GM21723 (cell line): ENCODE measurements around the gene PLXNA2.

Source experiments
- ATAC-seq: cut with Tn5 transposase; IDR thresholded peaks from one replicate; pipeline ENCODE4 v1.9.1; 2021; ENCODE audit warnings: mild to moderate bottlenecking, moderate library complexity; ENCODE audit not compliant: unreplicated experiment

PLXNA2 gene

GRCh38 chr1:208149776-208150514 lies 94.2 kb downstream of the PLXNA2 start:
- ATAC-seq: no peak

GRCh38 chr1:208149213-208149612 lies 95.0 kb downstream of the PLXNA2 start:
- ATAC-seq: no peak

- no peak for ATAC-seq
Observed at GRCh38 chr1:208148380-208148779, 95.8 kb downstream of the PLXNA2 start.

- ATAC-seq: no peak
Observed at GRCh38 chr1:208146650-208147049, 97.5 kb downstream of the PLXNA2 start.

GRCh38 chr1:208145167-208145566 lies 99.0 kb downstream of the PLXNA2 start:
- ATAC-seq: no peak

GRCh38 chr1:208142590-208143382 lies 101.4 kb downstream of the PLXNA2 start:
- no peak for ATAC-seq

GRCh38 chr1:208141610-208142192 lies 102.5 kb downstream of the PLXNA2 start:
- no peak for ATAC-seq

- ATAC-seq: no peak
Observed at GRCh38 chr1:208139434-208140045, 104.6 kb downstream of the PLXNA2 start.

- ATAC-seq: no peak
Observed at GRCh38 chr1:208137193-208137592, 107.0 kb downstream of the PLXNA2 start.

- no peak for ATAC-seq
Observed at GRCh38 chr1:208136459-208137182, 107.6 kb downstream of the PLXNA2 start.

GRCh38 chr1:208135354-208135753 lies 108.8 kb downstream of the PLXNA2 start:
- ATAC-seq: no peak

- no peak for ATAC-seq
Observed at GRCh38 chr1:208134491-208134890, 109.7 kb downstream of the PLXNA2 start.

GRCh38 chr1:208133355-208133754 lies 110.8 kb downstream of the PLXNA2 start:
- no peak for ATAC-seq

GRCh38 chr1:208132287-208132882 lies 111.8 kb downstream of the PLXNA2 start:
- ATAC-seq: peak; percentile 90

- ATAC-seq: peak; percentile 42
Observed at GRCh38 chr1:208131621-208132286, 112.4 kb downstream of the PLXNA2 start.

GRCh38 chr1:208129487-208129886 lies 114.7 kb downstream of the PLXNA2 start:
- no peak for ATAC-seq

- no peak for ATAC-seq
Observed at GRCh38 chr1:208129060-208129459, 115.1 kb downstream of the PLXNA2 start.

GRCh38 chr1:208127792-208128529 lies 116.2 kb downstream of the PLXNA2 start:
- ATAC-seq: no peak

GRCh38 chr1:208127284-208127683 lies 116.9 kb downstream of the PLXNA2 start:
- ATAC-seq: no peak
